Loucy (cell line): ENCODE results near the gene RIMS1.

Source experiments
- H2AFZ ChIP-seq: fragments of 200-600 bp; sonication (generic); 2 replicates; pipeline ENCODE4 v1.6.0; 2016; ENCODE audit warnings: antibody characterized with exemption, mild to moderate bottlenecking, low read length, moderate library complexity
- H3F3A ChIP-seq: fragments of 200-600 bp; 2 replicates; pipeline ENCODE4 v1.6.0; 2016; ENCODE audit warnings: antibody characterized with exemption, low read depth, mild to moderate bottlenecking
- H3K27me3 ChIP-seq: fragments of 200-600 bp; sonication (generic); 2 replicates; pipeline ENCODE4 v1.6.1; 2014; ENCODE audit warnings: low read length, mild to moderate bottlenecking; ENCODE audit not compliant: insufficient read depth, poor library complexity, severe bottlenecking
- H3K36me3 ChIP-seq: fragments of 200-600 bp; sonication (generic); 2 replicates; pipeline ENCODE4 v1.6.1; 2016; ENCODE audit warnings: low read length; ENCODE audit not compliant: insufficient read depth
- H3K4me1 ChIP-seq: fragments of 200-600 bp; sonication (generic); 2 replicates; pipeline ENCODE4 v1.5.1; 2014; ENCODE audit warnings: low read length, mild to moderate bottlenecking; ENCODE audit not compliant: insufficient read depth, poor library complexity, severe bottlenecking
- H3K4me2 ChIP-seq: fragments of 200-600 bp; sonication (generic); 2 replicates; pipeline ENCODE4 v1.6.0; 2014; ENCODE audit warnings: antibody characterized with exemption, low read length, low read depth, mild to moderate bottlenecking; ENCODE audit not compliant: poor library complexity, severe bottlenecking
- H3K4me3 ChIP-seq: fragments of 200-600 bp; sonication (generic); 2 replicates; pipeline ENCODE4 v1.5.1; 2014; ENCODE audit warnings: low read length, mild to moderate bottlenecking, mixed read lengths; ENCODE audit not compliant: poor library complexity, severe bottlenecking
- H3K79me2 ChIP-seq: fragments of 200-600 bp; sonication (generic); 2 replicates; pipeline ENCODE4 v1.6.1; 2014; ENCODE audit warnings: low read length; ENCODE audit not compliant: insufficient read depth
- H3K9ac ChIP-seq: fragments of 200-600 bp; sonication (generic); 2 replicates; pipeline ENCODE4 v1.6.0; 2014; ENCODE audit warnings: mild to moderate bottlenecking, low read depth, low read length, moderate library complexity; ENCODE audit not compliant: poor library complexity, severe bottlenecking
- H3K9me2 ChIP-seq: fragments of 200-600 bp; sonication (generic); replicated peaks from 2 replicates; pipeline ENCODE4 v1.6.1; 2016; ENCODE audit warnings: low read depth, low read length, mixed read lengths
- H3K9me3 ChIP-seq: fragments of 200-600 bp; sonication (generic); 2 replicates; pipeline ENCODE4 v1.6.1; 2014; ENCODE audit warnings: mild to moderate bottlenecking, antibody characterized with exemption, low read length, low read depth; ENCODE audit not compliant: insufficient read depth
- H4K20me1 ChIP-seq: fragments of 200-600 bp; sonication (generic); 2 replicates; pipeline ENCODE4 v1.6.0; 2014; ENCODE audit warnings: antibody characterized with exemption, low read length, mild to moderate bottlenecking; ENCODE audit not compliant: insufficient read depth, poor library complexity, severe bottlenecking
- EZH2phosphoT487 ChIP-seq: fragments of 200-600 bp; IDR thresholded peaks from 2 replicates; pipeline ENCODE4 v1.6.1; 2018; ENCODE audit warnings: antibody characterized with exemption, mild to moderate bottlenecking, moderate library complexity, borderline replicate concordance
- TF ChIP-seq, protein P1 (sequence below): fragments of 200-600 bp; sonication (generic); conservative IDR thresholded peaks from 2 replicates; pipeline ENCODE4 v1.5.1; 2014; ENCODE audit warnings: mild to moderate bottlenecking, antibody characterized with exemption, low read length

RIMS1 gene

DNA sequence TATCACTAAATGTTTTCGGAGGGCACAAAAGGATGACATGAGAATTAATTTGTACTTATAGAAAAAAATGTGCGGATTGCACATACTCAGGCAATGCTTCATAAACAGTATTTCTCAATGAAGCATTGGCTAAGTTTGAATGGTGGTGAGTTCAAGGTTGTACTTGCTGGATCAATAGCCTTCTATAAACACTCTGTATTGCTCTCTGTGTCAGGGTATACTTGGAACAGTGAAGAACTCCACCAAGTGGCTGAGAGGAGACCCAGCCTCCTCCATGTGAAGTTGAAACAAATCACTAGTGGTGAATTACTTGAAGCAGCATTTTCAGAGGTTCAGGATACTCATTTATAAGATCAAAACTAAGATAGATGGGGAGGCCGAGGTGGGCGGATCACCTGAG is 360.6 kb downstream of the RIMS1 start:
- TF ChIP-seq, protein P1, sequence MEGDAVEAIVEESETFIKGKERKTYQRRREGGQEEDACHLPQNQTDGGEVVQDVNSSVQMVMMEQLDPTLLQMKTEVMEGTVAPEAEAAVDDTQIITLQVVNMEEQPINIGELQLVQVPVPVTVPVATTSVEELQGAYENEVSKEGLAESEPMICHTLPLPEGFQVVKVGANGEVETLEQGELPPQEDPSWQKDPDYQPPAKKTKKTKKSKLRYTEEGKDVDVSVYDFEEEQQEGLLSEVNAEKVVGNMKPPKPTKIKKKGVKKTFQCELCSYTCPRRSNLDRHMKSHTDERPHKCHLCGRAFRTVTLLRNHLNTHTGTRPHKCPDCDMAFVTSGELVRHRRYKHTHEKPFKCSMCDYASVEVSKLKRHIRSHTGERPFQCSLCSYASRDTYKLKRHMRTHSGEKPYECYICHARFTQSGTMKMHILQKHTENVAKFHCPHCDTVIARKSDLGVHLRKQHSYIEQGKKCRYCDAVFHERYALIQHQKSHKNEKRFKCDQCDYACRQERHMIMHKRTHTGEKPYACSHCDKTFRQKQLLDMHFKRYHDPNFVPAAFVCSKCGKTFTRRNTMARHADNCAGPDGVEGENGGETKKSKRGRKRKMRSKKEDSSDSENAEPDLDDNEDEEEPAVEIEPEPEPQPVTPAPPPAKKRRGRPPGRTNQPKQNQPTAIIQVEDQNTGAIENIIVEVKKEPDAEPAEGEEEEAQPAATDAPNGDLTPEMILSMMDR, result no peak
- TF ChIP-seq EZH2phosphoT487, result no peak
- no peaks in the 10 kb centered on the region for H3F3A ChIP-seq
- no peaks in the 10 kb centered on the region for H4K20me1 ChIP-seq
- no peak overlapping the region for H3K4me2 ChIP-seq
- H3K9me2 ChIP-seq, result no peaks in the 10 kb centered on the region
- no peak overlapping the region for H3K4me3 ChIP-seq
- H3K9me3 ChIP-seq, result no peaks in the 10 kb centered on the region
- no peak overlapping the region for H2AFZ ChIP-seq
- H3K9ac ChIP-seq, result no peak overlapping the region
- no peaks in the 10 kb centered on the region for H3K79me2 ChIP-seq
- no peaks in the 10 kb centered on the region for H3K36me3 ChIP-seq
- no peaks in the 10 kb centered on the region for H3K27me3 ChIP-seq
- H3K4me1 ChIP-seq, result no peaks in the 10 kb centered on the region

DNA sequence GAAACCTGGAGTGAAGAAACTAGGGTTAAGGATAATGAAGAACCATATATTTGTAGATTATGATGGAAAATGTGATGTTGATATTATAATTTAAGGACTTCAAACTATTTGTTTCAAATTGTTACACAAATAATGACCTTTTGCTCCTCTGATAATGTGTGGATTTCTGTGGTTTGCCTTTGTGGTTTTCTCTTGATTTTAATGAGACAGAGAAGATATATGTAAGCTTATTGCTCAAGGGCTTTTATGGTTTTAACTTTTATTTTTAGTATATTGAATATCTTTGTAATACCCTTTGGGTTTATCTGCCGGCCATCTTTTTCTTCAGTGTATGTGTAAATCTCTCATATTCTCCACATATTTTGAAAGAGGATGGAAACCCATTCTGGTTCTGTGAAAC is 362.3 kb downstream of the RIMS1 start:
- no peaks in the 10 kb centered on the region for H3K9me2 ChIP-seq
- no peaks in the 10 kb centered on the region for H3K27me3 ChIP-seq
- H3K4me1 ChIP-seq, result no peaks in the 10 kb centered on the region
- H3K79me2 ChIP-seq, result no peaks in the 10 kb centered on the region
- no peaks in the 10 kb centered on the region for H3F3A ChIP-seq
- no peak overlapping the region for H3K4me3 ChIP-seq
- no peaks in the 10 kb centered on the region for H3K36me3 ChIP-seq
- H3K9ac ChIP-seq, result no peak overlapping the region
- no peaks in the 10 kb centered on the region for H3K9me3 ChIP-seq
- TF ChIP-seq EZH2phosphoT487, result no peak
- H3K4me2 ChIP-seq, result no peak overlapping the region
- no peak overlapping the region for H2AFZ ChIP-seq
- H4K20me1 ChIP-seq, result no peaks in the 10 kb centered on the region

DNA sequence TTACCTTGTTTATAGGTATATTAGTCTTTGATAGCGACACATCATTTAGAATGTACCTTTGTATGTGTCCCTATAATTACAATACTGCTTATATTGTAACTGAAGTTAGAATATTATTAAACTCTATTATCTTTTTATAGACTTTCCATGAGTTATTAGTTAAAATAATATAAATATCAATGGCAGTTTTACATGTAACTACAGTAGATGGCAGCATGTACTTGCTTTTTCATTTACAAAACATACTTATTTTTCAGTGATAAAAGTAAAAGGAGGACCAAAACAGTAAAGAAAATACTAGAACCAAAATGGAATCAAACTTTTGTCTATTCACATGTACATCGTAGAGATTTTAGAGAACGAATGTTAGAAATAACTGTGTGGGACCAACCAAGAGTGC is 364.3 kb downstream of the RIMS1 start:
- no peaks in the 10 kb centered on the region for H3K9me3 ChIP-seq
- no peaks in the 10 kb centered on the region for H3K79me2 ChIP-seq
- H3K36me3 ChIP-seq, result no peaks in the 10 kb centered on the region
- H3K9ac ChIP-seq, result no peak overlapping the region
- no peaks in the 10 kb centered on the region for H3K4me1 ChIP-seq
- H3K4me3 ChIP-seq, result no peak overlapping the region
- no peak overlapping the region for H3K4me2 ChIP-seq
- no peak overlapping the region for H2AFZ ChIP-seq
- H3K9me2 ChIP-seq, result no peaks in the 10 kb centered on the region
- no peaks in the 10 kb centered on the region for H3K27me3 ChIP-seq
- TF ChIP-seq, protein P1, result no peak
- TF ChIP-seq EZH2phosphoT487, result no peak
- no peaks in the 10 kb centered on the region for H4K20me1 ChIP-seq
- H3F3A ChIP-seq, result no peaks in the 10 kb centered on the region

DNA sequence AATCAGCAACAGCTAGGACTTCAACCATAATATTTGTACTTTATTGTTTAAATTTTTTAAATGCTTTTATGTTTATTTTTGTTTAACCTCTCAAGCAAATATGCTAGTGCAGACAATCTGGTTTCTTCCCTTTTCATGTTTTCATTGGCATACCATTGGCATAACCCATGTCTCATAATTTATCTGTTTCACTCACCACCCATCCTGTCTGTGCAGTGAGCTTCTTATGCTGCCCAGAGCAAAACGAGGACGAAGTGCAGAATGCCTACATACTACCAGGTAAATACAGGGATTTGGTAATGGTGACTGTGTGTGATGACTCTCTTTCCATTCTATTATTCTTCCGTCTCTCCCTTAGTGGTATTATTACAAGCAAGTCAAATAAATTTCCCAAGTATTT is 374.1 kb downstream of the RIMS1 start:
- Histone ChIP-seq H3K36me3 (no peaks in the 10 kb centered on the region), H3K9me3 (no peaks in the 10 kb centered on the region), H3K27me3 (no peaks in the 10 kb centered on the region), H3K79me2 (no peaks in the 10 kb centered on the region), H4K20me1 (no peaks in the 10 kb centered on the region), H3F3A (no peaks in the 10 kb centered on the region), H3K4me2 (no peak overlapping the region), H2AFZ (no peak overlapping the region), H3K9ac (no peak overlapping the region), H3K4me1 (no peaks in the 10 kb centered on the region), H3K9me2 (no peaks in the 10 kb centered on the region), H3K4me3 (no peak overlapping the region)
- TF ChIP-seq, protein P1, result no peak
- no peak for TF ChIP-seq EZH2phosphoT487
